Panc1 (cell line): ENCODE measurements around the gene CHST9. TPM values are rescaled to one million over a fixed set of nuclear protein-coding genes. Genes with fewer than 3 reads are reported as not detected.

Source experiments
- ATAC-seq: fragments of 200-7000 bp; cut with Tn5 transposase; 2 replicates; pipeline ENCODE4 v1.9.1; 2020; ENCODE audit warnings: mild to moderate bottlenecking, moderate library complexity
- BruUV-seq: library from RNA; stranded (reverse); fragments of 400-500 nt; replicated peaks from 2 replicates; lab custom pipeline; 2021; lab: Mats Ljungman, UMichigan
- CTCF ChIA-PET: fragments of 300-600 bp; sonication (Branson Sonifier 250); formaldehyde crosslinking; loops from one replicate; lab custom pipeline; 2022; ENCODE audit warnings: antibody characterized with exemption; lab: Charles Lee
- POLR2A ChIA-PET: fragments of 300-600 bp; sonication (Branson Sonifier 250); formaldehyde crosslinking; loops from one replicate; lab custom pipeline; 2022; ENCODE audit warnings: antibody characterized with exemption; lab: Charles Lee
- DNase-seq: peaks from one replicate; pipeline ENCODE4 v3.0.0-alpha.2; 2010; ENCODE audit warnings: low read depth, low spot score
- H3K27ac ChIP-seq: 2 replicates; pipeline ENCODE4 v1.5.1; 2011; ENCODE audit warnings: mild to moderate bottlenecking, low read length, inconsistent platforms
- H3K27me3 ChIP-seq: fragments of 200-500 bp; sonication (Bioruptor generic); 2 replicates; pipeline ENCODE4 v1.6.0; 2014; ENCODE audit warnings: low read length, inconsistent platforms; ENCODE audit not compliant: control insufficient read depth, insufficient read depth
- H3K36me3 ChIP-seq: fragments of 200-500 bp; sonication (Bioruptor generic); 2 replicates; pipeline ENCODE4 v1.5.1; 2014; ENCODE audit warnings: inconsistent platforms, mild to moderate bottlenecking, low read length, moderate library complexity; ENCODE audit not compliant: control insufficient read depth, insufficient read depth
- H3K4me1 ChIP-seq: 2 replicates; pipeline ENCODE4 v1.5.1; 2011; ENCODE audit warnings: inconsistent platforms, mild to moderate bottlenecking, low read length, moderate library complexity; ENCODE audit not compliant: control insufficient read depth, insufficient read depth
- H3K4me3 ChIP-seq, 2 experiments: 2 replicates each; pipeline ENCODE4 v1.5.1; 2011 to 2012; ENCODE audit warnings: low read depth in 2 of 2, low read length in 2 of 2, mild to moderate bottlenecking in 2 of 2, inconsistent platforms in 1 of 2, moderate library complexity in 1 of 2
- H3K9me3 ChIP-seq: fragments of 200-500 bp; sonication (Bioruptor generic); 2 replicates; pipeline ENCODE4 v1.5.1; 2014; ENCODE audit warnings: low read depth, mild to moderate bottlenecking, inconsistent platforms, low read length, moderate library complexity; ENCODE audit not compliant: control insufficient read depth, insufficient read depth
- POLR2AphosphoS5 ChIP-seq: IDR thresholded peaks from 2 replicates; pipeline ENCODE4 v1.6.1; 2012; ENCODE audit warnings: mild to moderate bottlenecking, low read depth, low read length, moderate library complexity
- SIN3A ChIP-seq: IDR thresholded peaks from 2 replicates; pipeline ENCODE4 v1.6.1; 2012; ENCODE audit warnings: low read depth, mild to moderate bottlenecking, low read length, moderate library complexity, borderline replicate concordance; ENCODE audit not compliant: insufficient read depth
- TCF7L2 ChIP-seq: IDR thresholded peaks from 2 replicates; pipeline ENCODE4 v1.6.1; 2011; ENCODE audit warnings: mild to moderate bottlenecking, low read depth, low read length, inconsistent platforms
- in situ Hi-C: cut with HindIII; loops from 2 replicates; pipeline ENCODE4 v1.10.0; 2016; ENCODE audit warnings: low sequenced_read_pairs, low pct_unique_long_range_greater_than_20kb
- intact Hi-C: fragments of 100-400 bp; cut with micrococcal nuclease; formaldehyde crosslinking; loops from one replicate; pipeline ENCODE4 v1.10.0; 2022; ENCODE audit not compliant: unreplicated experiment
- total RNA-seq: library from RNA; stranded (reverse); gene quantifications from one replicate; pipeline ENCODE4 v1.2.1, GENCODE V29; 2021; ENCODE audit not compliant: unreplicated experiment
- TF ChIP-seq, protein P1 (sequence below), 2 experiments: IDR thresholded peaks; 2 replicates each; pipeline ENCODE4 v1.6.1; 2011 to 2012; ENCODE audit warnings: low read depth in 2 of 2, control low read depth in 1 of 2, low read length in 1 of 2, mild to moderate bottlenecking in 1 of 2, moderate library complexity in 1 of 2; ENCODE audit not compliant: insufficient read depth in 1 of 2
- TF ChIP-seq, protein P2 (sequence below): fragments of 450-650 bp; IDR thresholded peaks from 2 replicates; pipeline ENCODE4 v1.5.1; 2017; ENCODE audit warnings: mild to moderate bottlenecking

The CHST9 gene
- total RNA-seq, 1 experiment from 2014 or later: 0.05 TPM

DNA sequence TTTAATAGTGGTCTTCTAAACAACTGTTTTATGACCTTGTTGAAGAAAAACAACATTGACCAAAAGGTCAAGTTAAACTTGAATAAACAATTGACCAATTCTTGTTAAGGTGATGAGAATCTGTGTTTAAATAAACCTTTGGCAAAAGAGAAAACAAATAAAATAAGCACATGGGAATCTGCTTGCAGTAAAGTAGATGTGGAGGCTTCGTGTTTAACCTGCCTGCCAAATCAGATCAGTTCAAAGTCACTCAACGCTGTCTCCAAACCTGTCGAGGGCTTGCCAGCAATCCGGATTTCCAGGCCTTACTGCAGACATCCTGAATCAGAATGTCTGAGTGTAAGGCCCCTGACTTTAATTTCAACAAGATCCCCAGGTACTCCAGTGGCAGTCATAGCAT lies 264.5 kb downstream of the CHST9 start:
- Histone ChIP-seq H3K4me3 (no peak overlapping the region), H3K4me1 (no peaks in the 10 kb centered on the region), H3K9me3 (no peaks in the 10 kb centered on the region), H3K27me3 (no peaks in the 10 kb centered on the region; the same call in none of the 2 replicates), H3K27ac (no peak overlapping the region), H3K36me3 (no peaks in the 10 kb centered on the region)
- ATAC-seq (no peak), DNase-seq (no peak)
- TF ChIP-seq SIN3A (no peak), POLR2AphosphoS5 (no peak), TCF7L2 (no peak)
- TF ChIP-seq, protein P1, sequence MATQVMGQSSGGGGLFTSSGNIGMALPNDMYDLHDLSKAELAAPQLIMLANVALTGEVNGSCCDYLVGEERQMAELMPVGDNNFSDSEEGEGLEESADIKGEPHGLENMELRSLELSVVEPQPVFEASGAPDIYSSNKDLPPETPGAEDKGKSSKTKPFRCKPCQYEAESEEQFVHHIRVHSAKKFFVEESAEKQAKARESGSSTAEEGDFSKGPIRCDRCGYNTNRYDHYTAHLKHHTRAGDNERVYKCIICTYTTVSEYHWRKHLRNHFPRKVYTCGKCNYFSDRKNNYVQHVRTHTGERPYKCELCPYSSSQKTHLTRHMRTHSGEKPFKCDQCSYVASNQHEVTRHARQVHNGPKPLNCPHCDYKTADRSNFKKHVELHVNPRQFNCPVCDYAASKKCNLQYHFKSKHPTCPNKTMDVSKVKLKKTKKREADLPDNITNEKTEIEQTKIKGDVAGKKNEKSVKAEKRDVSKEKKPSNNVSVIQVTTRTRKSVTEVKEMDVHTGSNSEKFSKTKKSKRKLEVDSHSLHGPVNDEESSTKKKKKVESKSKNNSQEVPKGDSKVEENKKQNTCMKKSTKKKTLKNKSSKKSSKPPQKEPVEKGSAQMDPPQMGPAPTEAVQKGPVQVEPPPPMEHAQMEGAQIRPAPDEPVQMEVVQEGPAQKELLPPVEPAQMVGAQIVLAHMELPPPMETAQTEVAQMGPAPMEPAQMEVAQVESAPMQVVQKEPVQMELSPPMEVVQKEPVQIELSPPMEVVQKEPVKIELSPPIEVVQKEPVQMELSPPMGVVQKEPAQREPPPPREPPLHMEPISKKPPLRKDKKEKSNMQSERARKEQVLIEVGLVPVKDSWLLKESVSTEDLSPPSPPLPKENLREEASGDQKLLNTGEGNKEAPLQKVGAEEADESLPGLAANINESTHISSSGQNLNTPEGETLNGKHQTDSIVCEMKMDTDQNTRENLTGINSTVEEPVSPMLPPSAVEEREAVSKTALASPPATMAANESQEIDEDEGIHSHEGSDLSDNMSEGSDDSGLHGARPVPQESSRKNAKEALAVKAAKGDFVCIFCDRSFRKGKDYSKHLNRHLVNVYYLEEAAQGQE (IDR thresholded peaks at IDR 0.05; ENCODE audit: insufficient read depth in 1 of 2, low read depth in 2 of 2, low read length in 1 of 2): no peak
- TF ChIP-seq, protein P2, sequence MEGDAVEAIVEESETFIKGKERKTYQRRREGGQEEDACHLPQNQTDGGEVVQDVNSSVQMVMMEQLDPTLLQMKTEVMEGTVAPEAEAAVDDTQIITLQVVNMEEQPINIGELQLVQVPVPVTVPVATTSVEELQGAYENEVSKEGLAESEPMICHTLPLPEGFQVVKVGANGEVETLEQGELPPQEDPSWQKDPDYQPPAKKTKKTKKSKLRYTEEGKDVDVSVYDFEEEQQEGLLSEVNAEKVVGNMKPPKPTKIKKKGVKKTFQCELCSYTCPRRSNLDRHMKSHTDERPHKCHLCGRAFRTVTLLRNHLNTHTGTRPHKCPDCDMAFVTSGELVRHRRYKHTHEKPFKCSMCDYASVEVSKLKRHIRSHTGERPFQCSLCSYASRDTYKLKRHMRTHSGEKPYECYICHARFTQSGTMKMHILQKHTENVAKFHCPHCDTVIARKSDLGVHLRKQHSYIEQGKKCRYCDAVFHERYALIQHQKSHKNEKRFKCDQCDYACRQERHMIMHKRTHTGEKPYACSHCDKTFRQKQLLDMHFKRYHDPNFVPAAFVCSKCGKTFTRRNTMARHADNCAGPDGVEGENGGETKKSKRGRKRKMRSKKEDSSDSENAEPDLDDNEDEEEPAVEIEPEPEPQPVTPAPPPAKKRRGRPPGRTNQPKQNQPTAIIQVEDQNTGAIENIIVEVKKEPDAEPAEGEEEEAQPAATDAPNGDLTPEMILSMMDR: no peak
- no TSS peak for BruUV-seq
- intact Hi-C loops (no loop called here), in situ Hi-C loops (no loop called here)
- POLR2A ChIA-PET: no interaction called here
- CTCF ChIA-PET: no interaction called here

DNA sequence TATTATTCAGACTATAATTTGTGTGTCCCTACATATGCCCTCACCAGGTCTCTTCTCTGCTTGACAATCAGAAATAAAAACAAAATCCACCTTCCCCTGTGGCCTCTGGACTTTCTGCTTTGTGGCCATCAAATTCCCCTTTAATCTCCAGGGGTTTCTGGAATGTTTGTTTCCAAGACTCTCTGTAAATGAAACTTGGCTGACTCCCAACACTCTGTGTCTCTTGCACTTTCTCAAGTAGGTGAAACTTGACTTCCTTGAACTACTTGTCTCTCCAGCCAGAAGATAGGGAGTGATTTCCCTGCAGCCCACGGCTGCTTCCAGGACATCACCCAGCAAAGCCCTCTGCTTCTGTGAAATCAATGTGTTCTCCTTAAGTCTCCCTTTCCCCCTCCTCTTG lies 265.5 kb downstream of the CHST9 start:
- TF ChIP-seq, protein P2: no peak
- no peaks in the 10 kb centered on the region for H3K9me3 ChIP-seq

More for the DNA sequence above, 265.5 kb downstream of the CHST9 start:
- Histone ChIP-seq H3K4me3 (no peak overlapping the region), H3K27me3 (no peaks in the 10 kb centered on the region; the same call in none of the 2 replicates), H3K27ac (no peak overlapping the region), H3K4me1 (no peaks in the 10 kb centered on the region), H3K36me3 (no peaks in the 10 kb centered on the region)
- DNase-seq (no peak), ATAC-seq (no peak)
- no TSS peak for BruUV-seq
- intact Hi-C loops (no loop called here), in situ Hi-C loops (no loop called here)
- ChIA-PET CTCF (no interaction called here), POLR2A (no interaction called here)
